ENCODE data around the gene CRIP2.

DNA sequence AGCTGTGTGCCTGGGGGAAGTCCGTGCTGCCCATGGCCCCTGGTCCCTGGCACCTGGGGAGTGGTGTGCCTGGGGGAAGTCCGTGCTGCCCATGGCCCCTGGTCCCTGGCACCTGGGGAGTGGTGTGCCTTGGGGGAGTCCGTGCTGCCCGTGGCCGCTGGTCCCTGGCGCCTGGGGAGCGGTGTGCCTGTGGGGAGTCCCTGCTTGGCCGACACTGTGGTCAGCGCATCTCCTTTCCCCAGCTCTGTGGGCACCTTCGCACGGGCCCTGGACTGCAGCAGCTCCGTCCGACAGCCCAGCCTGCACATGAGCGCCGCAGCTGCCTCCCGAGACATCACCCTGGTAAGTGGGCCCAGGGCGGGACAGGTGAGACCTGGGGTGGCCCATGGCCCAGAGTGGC is 14.5 kb upstream of the CRIP2 start:
- TF ChIP-seq SUZ12 (IDR thresholded peaks at IDR 0.05; ENCODE audit: extremely low read depth, insufficient read depth, insufficient read length) (no peak), YY1 (IDR thresholded peaks at IDR 0.05; ENCODE audit: insufficient read depth, insufficient read length) (no peak), ZNF274 (IDR thresholded peaks at IDR 0.05; ENCODE audit: low read depth, low read length) (no peak)

All from NT2/D1 (cell line).